GM18517 (cell line): ENCODE data around the gene CELA2B.
"Not testable (repeated sequence)": the region's sequence is repeated elsewhere in the genome, so short reads cannot be mapped to it uniquely, and the experiment has no call there.

Source experiments
- ATAC-seq: cut with Tn5 transposase; IDR thresholded peaks from one replicate; pipeline ENCODE4 v1.9.1; 2021; ENCODE audit warnings: mild to moderate bottlenecking, moderate library complexity; ENCODE audit not compliant: unreplicated experiment

CELA2B gene

GRCh38 chr1:15475752-15476314 lies at the start of gene CELA2B:
CELA2B (plus strand) TSS chr1:15476104; CDS start chr1:15476126, 22 bp downstream.
- no peak for ATAC-seq

- no peak for ATAC-seq
These were observed 49.2 kb upstream of the CELA2B start for GRCh38 chr1:15426492-15427279.

GRCh38 chr1:15427280-15427666 lies 48.6 kb upstream of the CELA2B start:
- ATAC-seq = no peak

GRCh38 chr1:15428252-15428651 lies 47.7 kb upstream of the CELA2B start:
- ATAC-seq = not testable (repeated sequence)

GRCh38 chr1:15428815-15429435 lies 47.0 kb upstream of the CELA2B start:
- no peak for ATAC-seq

GRCh38 chr1:15429701-15430149 lies 46.2 kb upstream of the CELA2B start:
- ATAC-seq = no peak

- no peak for ATAC-seq
These were observed 44.9 kb upstream of the CELA2B start for GRCh38 chr1:15430787-15431570.

- ATAC-seq = no peak
These were observed 44.3 kb upstream of the CELA2B start for GRCh38 chr1:15431571-15431948.

- ATAC-seq = no peak
These were observed 43.6 kb upstream of the CELA2B start for GRCh38 chr1:15432324-15432723.

GRCh38 chr1:15433471-15433870 lies 42.4 kb upstream of the CELA2B start:
- no peak for ATAC-seq

- not testable (repeated sequence) for ATAC-seq
These were observed 41.2 kb upstream of the CELA2B start for GRCh38 chr1:15434739-15435138.

GRCh38 chr1:15435239-15436077 lies 40.4 kb upstream of the CELA2B start:
- ATAC-seq = no peak

GRCh38 chr1:15436881-15437442 lies 38.9 kb upstream of the CELA2B start:
- no peak for ATAC-seq

GRCh38 chr1:15439325-15439724 lies 36.6 kb upstream of the CELA2B start:
- ATAC-seq = no peak

- no peak for ATAC-seq
These were observed 35.5 kb upstream of the CELA2B start for GRCh38 chr1:15440357-15440756.

GRCh38 chr1:15441247-15441646 lies 34.7 kb upstream of the CELA2B start:
- no peak for ATAC-seq

GRCh38 chr1:15442119-15442518 lies 33.8 kb upstream of the CELA2B start:
- ATAC-seq = no peak

GRCh38 chr1:15442759-15443158 lies 33.1 kb upstream of the CELA2B start:
- ATAC-seq = no peak

- ATAC-seq = no peak
These were observed 32.6 kb upstream of the CELA2B start for GRCh38 chr1:15443281-15443680.
